ENCODE measurements around the gene DRD3. TPM values are rescaled to one million over a fixed set of nuclear protein-coding genes. Genes with fewer than 3 reads are reported as not detected.
A peak's percentile ranks its signal among the peaks of the same experiment; 100 is the strongest.

Gene DRD3
- total and polyA plus RNA-seq, 2 of the 8 experiments (the other 6 are each of a cell fraction or from before 2014, with no cell fraction given) = 0.32 to 1.3 TPM

- no peak overlapping the region for H2BK120ac ChIP-seq (replicated peaks; ENCODE audit: low read depth, low read length)
- no peak overlapping the region for H2AFZ ChIP-seq (ENCODE audit: low read length)
- no peaks in the 10 kb centered on the region for H3K23me2 ChIP-seq (ENCODE audit: low read depth, low read length)
- H3K4me3 ChIP-seq (ENCODE audit: extremely low read depth in 1 of 4, insufficient read depth in 2 of 4, low read depth in 3 of 4, low read length in 4 of 4) = no peak overlapping the region
- no peaks in the 10 kb centered on the region for H3K36me3 ChIP-seq (ENCODE audit: control insufficient read depth in 2 of 4, insufficient read depth in 4 of 4, low read length in 3 of 4)
- H2BK20ac ChIP-seq (ENCODE audit: low read length) = no peak overlapping the region
- POLR2A ChIA-PET (ENCODE audit: partially characterized antibody) = no interaction called here
- no peak overlapping the region for H3K23ac ChIP-seq (ENCODE audit: insufficient read length)
- no peaks in the 10 kb centered on the region for H3K79me1 ChIP-seq (ENCODE audit: low read depth, low read length)
- H3K18ac ChIP-seq (ENCODE audit: extremely low read depth, low read length) = no peak overlapping the region
- H3K14ac ChIP-seq (ENCODE audit: insufficient read length) = no peak overlapping the region
- no peak overlapping the region for H3K9ac ChIP-seq (replicated peaks in 1 of 4; ENCODE audit: extremely low read depth in 1 of 4, low read depth in 3 of 4, low read length in 3 of 4)
- WGBS, 2 experiments (ENCODE audit: extremely low coverage in 1 of 2, insufficient coverage in 1 of 2, insufficient read length in 1 of 2, insufficient replicate concordance in 2 of 2, low coverage in 1 of 2, low lambda C conversion rate in 2 of 2, missing lambda C conversion rate in 1 of 2) = 97% methylated on average over 6 of the region's 7 CpGs; no CpG with 5 or more reads in 1 of the 2 experiments
- H4K91ac ChIP-seq (replicated peaks; ENCODE audit: insufficient read length, low read length) = no peak overlapping the region
- H2BK5ac ChIP-seq (ENCODE audit: low read depth, low read length) = no peak overlapping the region
- DNase-seq (ENCODE audit: low read depth in 1 of 2, low spot score in 2 of 2) (no peak), FAIRE-seq (no peak)
- H3K4ac ChIP-seq (replicated peaks; ENCODE audit: insufficient read length, low read depth, low read length) = no peak overlapping the region
- H4K8ac ChIP-seq (ENCODE audit: extremely low read depth, insufficient read depth, low read length) = no peak overlapping the region
- H3K9me3 ChIP-seq (ENCODE audit: insufficient read depth in 2 of 2, low read depth in 1 of 2, low read length in 1 of 2) = no peaks in the 10 kb centered on the region
- H2BK15ac ChIP-seq (ENCODE audit: low read length) = 0 out of 2 replicates have a peak overlapping the region, but pooled peaks have one; percentile 20
- H3K27ac ChIP-seq (ENCODE audit: low read depth, low read length) = no peak overlapping the region
- CTCF ChIA-PET (ENCODE audit: partially characterized antibody) = interaction anchor here (1.3 to 1.6 kb wide), 3 partner anchors 16 to 19 kb away, joined by 3 to 4 read pairs (median 3); no protein-coding TSS in a partner anchor
- no peak overlapping the region for H3K4me2 ChIP-seq (ENCODE audit: insufficient read depth in 1 of 2, low read depth in 2 of 2, low read length in 2 of 2)
- no peak overlapping the region for H2AK5ac ChIP-seq (ENCODE audit: low read depth, low read length)
- H4K5ac ChIP-seq (ENCODE audit: insufficient read length, low read depth, low read length) = no peak overlapping the region
- H3K56ac ChIP-seq (replicated peaks; ENCODE audit: insufficient read length, low read depth, low read length) = no peak overlapping the region
- H3K27me3 ChIP-seq (replicated peaks in 1 of 4; ENCODE audit: control insufficient read depth in 3 of 4, extremely low read depth in 1 of 4, insufficient read depth in 3 of 4, low read length in 3 of 4) = no peaks in the 10 kb centered on the region
- no peaks in the 10 kb centered on the region for H4K20me1 ChIP-seq (replicated peaks in 1 of 2; ENCODE audit: control insufficient read depth in 1 of 2, insufficient read depth in 2 of 2, low read length in 2 of 2)
- no peaks in the 10 kb centered on the region for H3K79me2 ChIP-seq (ENCODE audit: control insufficient read depth in 1 of 2, insufficient read depth in 2 of 2, low read length in 2 of 2)
- H3K4me1 ChIP-seq (replicated peaks in 1 of 4; ENCODE audit: control insufficient read depth in 3 of 4, insufficient read depth in 4 of 4, low read length in 3 of 4) = no peaks in the 10 kb centered on the region; a peak in 1 of 7 replicates
- no peak overlapping the region for H2BK12ac ChIP-seq (ENCODE audit: low read depth, low read length)
- TF ChIP-seq BRCA1 (IDR thresholded peaks at IDR 0.05; ENCODE audit: low read depth, low read length) (no peak), EP300 (IDR thresholded peaks at IDR 0.05; ENCODE audit: borderline replicate concordance in 1 of 2, low read depth in 2 of 2, low read length in 2 of 2) (no peak), JUN (IDR thresholded peaks at IDR 0.05; ENCODE audit: low read depth, low read length) (no peak), CTBP2 (IDR thresholded peaks at IDR 0.05; ENCODE audit: borderline replicate concordance, insufficient read depth, insufficient read length, low read length) (no peak), SIX5 (IDR thresholded peaks at IDR 0.05; ENCODE audit: low read depth, low read length) (no peak), RNF2 (IDR thresholded peaks at IDR 0.05; ENCODE audit: borderline replicate concordance, low read depth, low read length, missing control alignments, poor library complexity, severe bottlenecking) (no peak), GABPA (IDR thresholded peaks at IDR 0.05; ENCODE audit: borderline replicate concordance, insufficient read depth, low read length) (no peak), SP4 (IDR thresholded peaks at IDR 0.05; ENCODE audit: low read length) (no peak), NANOG (IDR thresholded peaks at IDR 0.05; ENCODE audit: insufficient read depth, low read depth, low read length, poor library complexity, severe bottlenecking) (no peak), TCF12 (IDR thresholded peaks at IDR 0.05; ENCODE audit: low read depth, low read length) (no peak), EZH2 (IDR thresholded peaks at IDR 0.05; ENCODE audit: low read depth, low read length, severe bottlenecking) (no peak), TEAD4 (IDR thresholded peaks at IDR 0.05; ENCODE audit: low read depth, low read length) (no peak), SRF (IDR thresholded peaks at IDR 0.05; ENCODE audit: low read depth, low read length) (no peak)
Observed at GRCh38 chr3:114171677-114172076, 7.2 kb downstream of the DRD3 start.
